Tibial artery (tissue), 4 donors: ENCODE results near the gene PPFIA3.
"Not testable (repeated sequence)": the region's sequence is repeated elsewhere in the genome, so short reads cannot be mapped to it uniquely, and the experiment has no call there.

ENCODE experiments used
- DNase-seq, 2 donors: peaks; one replicate each; pipeline ENCODE4 v3.0.0-alpha.2; 2019
- H3K27ac ChIP-seq, 2 donors: fragments of 200-600 bp; sonication (generic) in 1 of 2; 1 replicate in 1 of 2; 2 replicates in 1 of 2; pipeline ENCODE4 v1.5.1; 2018 to 2019; ENCODE audit warnings: mild to moderate bottlenecking in 1 of 2
- H3K27me3 ChIP-seq, 2 donors: fragments of 200-600 bp; sonication (generic) in 1 of 2; one replicate each; pipeline versions ENCODE4 v1.5.1 to v1.6.0; 2016 to 2019
- H3K36me3 ChIP-seq, 3 donors: fragments of 200-600 bp; sonication (generic) in 2 of 3; one replicate each; pipeline ENCODE4 v1.5.1; 2016 to 2019; ENCODE audit warnings: mild to moderate bottlenecking in 2 of 3
- H3K4me1 ChIP-seq, 4 donors: fragments of 200-600 bp; sonication (generic) in 2 of 4; 1 replicate in 3 of 4; 2 replicates in 1 of 4; pipeline ENCODE4 v1.5.1; 2016 to 2019
- H3K4me3 ChIP-seq, 2 donors: fragments of 200-600 bp; sonication (generic) in 1 of 2; 1 replicate in 1 of 2; 2 replicates in 1 of 2; pipeline ENCODE4 v1.5.1; 2018 to 2019; ENCODE audit warnings: mild to moderate bottlenecking in 2 of 2
- H3K9me3 ChIP-seq, 3 donors: fragments of 200-600 bp; sonication (generic) in 1 of 3; one replicate each; pipeline ENCODE4 v1.5.1; 2016 to 2019
- intact Hi-C: fragments of 100-400 bp; cut with DNase I; formaldehyde crosslinking; loops from one replicate; pipeline ENCODE4 v1.15.0; 2023; ENCODE audit warnings: low total_unique reads
- TF ChIP-seq, protein P1 (sequence below), 2 experiments: fragments of 200-600 bp in 1 of 2; fragments of 450-650 bp in 1 of 2; IDR thresholded peaks; one replicate each; pipeline ENCODE4 v1.5.1; 2017 to 2019; ENCODE audit warnings: antibody characterized with exemption in 2 of 2, mild to moderate bottlenecking in 1 of 2, moderate library complexity in 1 of 2

The PPFIA3 gene

DNA sequence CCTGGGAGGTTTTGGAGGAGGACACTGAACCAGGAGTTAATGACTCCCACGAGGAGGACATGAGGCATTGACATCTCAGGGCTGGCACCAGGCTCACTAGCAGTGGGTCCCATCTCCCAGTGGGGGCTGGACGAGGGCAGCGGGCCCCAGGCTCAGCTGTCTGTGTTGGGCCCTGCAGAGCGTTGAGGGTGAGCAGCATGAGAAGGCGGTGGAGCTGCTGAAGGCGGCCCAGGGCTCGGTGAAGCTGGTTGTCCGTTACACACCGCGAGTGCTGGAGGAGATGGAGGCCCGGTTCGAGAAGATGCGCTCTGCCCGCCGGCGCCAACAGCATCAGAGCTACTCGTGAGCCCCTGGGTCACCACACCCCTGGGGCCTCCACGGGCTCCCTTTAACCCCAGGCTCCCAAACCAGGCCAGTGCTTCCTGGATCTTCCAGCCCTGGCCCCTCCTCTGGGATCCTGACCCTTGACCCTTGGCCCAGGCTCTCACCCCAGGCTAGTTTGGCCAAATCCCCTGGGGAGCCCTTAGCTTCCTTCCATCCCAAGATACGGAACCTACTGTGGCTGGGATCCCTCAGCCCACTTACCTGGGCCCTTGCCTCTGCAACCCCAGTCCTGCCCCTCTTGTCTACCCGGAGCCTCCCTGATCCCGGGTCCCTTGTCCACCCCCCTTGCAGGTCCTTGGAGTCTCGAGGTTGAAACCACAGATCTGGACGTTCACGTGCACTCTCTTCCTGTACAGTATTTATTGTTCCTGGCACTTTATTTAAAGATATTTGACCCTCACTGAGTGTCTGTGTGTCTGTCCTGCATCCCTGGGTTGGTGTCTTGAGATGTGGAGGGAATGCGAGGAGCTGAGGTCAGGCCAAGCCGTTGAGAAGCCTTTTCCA, 1.4 kb upstream of the PPFIA3 start:
- no peaks in the 10 kb centered on the region for H3K36me3 ChIP-seq
- H3K9me3 ChIP-seq, result no peaks in the 10 kb centered on the region
- intact Hi-C loops, result loop anchor here (5.0 kb wide), 2 partner anchors 34 to 246 kb away; partner anchors contain the start of gene PPP1R15A
- peak overlapping the region; percentile 85 to 92 for H3K27ac ChIP-seq
- peaks cover 0 to 3% of the 10 kb centered on the region in 2 donors for H3K27me3 ChIP-seq
- no peak for DNase-seq
- TF ChIP-seq, protein P1, sequence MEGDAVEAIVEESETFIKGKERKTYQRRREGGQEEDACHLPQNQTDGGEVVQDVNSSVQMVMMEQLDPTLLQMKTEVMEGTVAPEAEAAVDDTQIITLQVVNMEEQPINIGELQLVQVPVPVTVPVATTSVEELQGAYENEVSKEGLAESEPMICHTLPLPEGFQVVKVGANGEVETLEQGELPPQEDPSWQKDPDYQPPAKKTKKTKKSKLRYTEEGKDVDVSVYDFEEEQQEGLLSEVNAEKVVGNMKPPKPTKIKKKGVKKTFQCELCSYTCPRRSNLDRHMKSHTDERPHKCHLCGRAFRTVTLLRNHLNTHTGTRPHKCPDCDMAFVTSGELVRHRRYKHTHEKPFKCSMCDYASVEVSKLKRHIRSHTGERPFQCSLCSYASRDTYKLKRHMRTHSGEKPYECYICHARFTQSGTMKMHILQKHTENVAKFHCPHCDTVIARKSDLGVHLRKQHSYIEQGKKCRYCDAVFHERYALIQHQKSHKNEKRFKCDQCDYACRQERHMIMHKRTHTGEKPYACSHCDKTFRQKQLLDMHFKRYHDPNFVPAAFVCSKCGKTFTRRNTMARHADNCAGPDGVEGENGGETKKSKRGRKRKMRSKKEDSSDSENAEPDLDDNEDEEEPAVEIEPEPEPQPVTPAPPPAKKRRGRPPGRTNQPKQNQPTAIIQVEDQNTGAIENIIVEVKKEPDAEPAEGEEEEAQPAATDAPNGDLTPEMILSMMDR (IDR thresholded peaks at IDR 0.05), result no peak
- peaks cover 7 to 46% (median 29%) of the 10 kb centered on the region in 4 donors for H3K4me1 ChIP-seq
- peak overlapping the region; percentile 57 to 85 for H3K4me3 ChIP-seq

DNA sequence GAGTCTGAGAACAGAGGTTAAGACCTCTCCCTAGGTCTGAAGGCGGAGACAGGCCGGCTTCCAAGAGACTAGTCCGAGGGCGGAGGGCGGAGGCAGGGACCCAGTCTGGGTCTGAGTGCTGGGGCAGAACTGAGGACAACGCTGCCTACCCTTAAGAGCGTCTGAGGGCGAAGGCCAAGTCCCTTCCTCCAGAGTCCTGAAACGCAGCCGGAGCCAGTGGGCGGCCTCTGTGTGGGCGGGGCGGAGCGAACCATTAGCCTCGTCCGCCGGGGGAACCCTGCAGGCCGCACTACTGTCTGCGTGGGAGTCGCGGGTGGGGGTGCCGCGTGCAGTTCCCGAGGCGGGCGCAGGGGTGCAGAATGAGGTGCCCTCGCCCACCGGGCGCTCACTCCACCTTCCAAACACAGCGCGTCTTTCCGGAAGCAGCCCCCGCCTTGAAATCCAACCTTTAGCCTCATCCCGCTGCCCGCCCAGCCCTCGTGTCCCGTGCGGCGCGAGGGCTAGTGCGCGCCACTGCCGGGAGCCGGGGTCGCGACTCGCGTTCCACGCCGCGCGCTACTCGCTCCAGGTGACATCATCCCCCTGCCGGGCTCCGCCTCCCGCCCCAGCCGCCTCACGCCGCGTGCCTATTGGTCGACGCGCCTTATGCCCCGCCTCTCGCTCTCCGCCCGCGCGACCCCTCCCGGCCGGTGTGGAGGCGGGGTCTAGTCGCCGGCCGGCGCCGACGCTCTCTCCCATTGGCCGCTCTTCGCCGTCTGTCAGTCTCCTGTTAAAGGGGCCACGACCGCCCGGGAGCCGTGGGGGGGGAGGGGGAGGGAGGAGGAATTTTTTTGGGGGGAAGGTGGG, 556 bp upstream of the PPFIA3 start, which contains the start of gene C19orf73:
Gene C19orf73 (minus strand): TSS at position 579 of the 846 bp plus-strand sequence. CDS start 121 bp downstream, at position 458.
- TF ChIP-seq, protein P1 (IDR thresholded peaks at IDR 0.05), result peak in 1 of 2 experiments; percentile 22
- Histone ChIP-seq H3K27ac (peak within 1 kb of the TSS; percentile 85 to 92), H3K27me3 (peaks cover 0 to 3% of the 10 kb centered on the region in 2 donors), H3K4me3 (peak within 1 kb of the TSS; percentile 57 to 85), H3K36me3 (no peaks in the 10 kb centered on the region), H3K4me1 (peaks cover 7 to 40% (median 28%) of the 10 kb centered on the region in 4 donors), H3K9me3 (no peaks in the 10 kb centered on the region)
- intact Hi-C loops, result loop anchor here (5.0 kb wide), 2 partner anchors 34 to 246 kb away; partner anchors contain the start of gene PPP1R15A
- peak; percentile 91 to 97 for DNase-seq

DNA sequence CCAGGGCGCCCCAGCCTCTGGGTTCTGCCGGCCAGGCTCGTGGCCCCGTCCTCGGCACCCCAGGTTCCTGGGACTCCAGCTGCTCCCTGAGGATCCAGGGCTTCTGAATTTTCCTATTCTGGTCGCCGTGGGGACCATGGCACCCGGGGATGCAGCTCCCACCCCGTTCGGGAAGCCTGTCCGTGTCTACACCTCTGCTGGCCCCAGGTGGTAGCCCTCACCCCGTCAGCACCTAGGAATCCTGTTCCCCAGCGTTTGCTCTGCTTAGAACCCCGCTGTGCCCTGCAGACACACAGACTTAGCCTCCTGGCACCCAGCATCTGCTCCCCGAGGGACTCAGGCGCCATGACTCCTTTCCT, 960 bp downstream of the PPFIA3 start:
- Histone ChIP-seq H3K4me3 (peak overlapping the region; percentile 57 to 85), H3K9me3 (no peaks in the 10 kb centered on the region), H3K4me1 (peaks cover 7 to 29% (median 24%) of the 10 kb centered on the region in 4 donors), H3K36me3 (no peaks in the 10 kb centered on the region), H3K27ac (no peak overlapping the region), H3K27me3 (peaks cover 0 to 3% of the 10 kb centered on the region in 2 donors)
- DNase-seq, result no peak
- intact Hi-C loops, result no loop called here
- TF ChIP-seq, protein P1 (IDR thresholded peaks at IDR 0.05), result no peak

DNA sequence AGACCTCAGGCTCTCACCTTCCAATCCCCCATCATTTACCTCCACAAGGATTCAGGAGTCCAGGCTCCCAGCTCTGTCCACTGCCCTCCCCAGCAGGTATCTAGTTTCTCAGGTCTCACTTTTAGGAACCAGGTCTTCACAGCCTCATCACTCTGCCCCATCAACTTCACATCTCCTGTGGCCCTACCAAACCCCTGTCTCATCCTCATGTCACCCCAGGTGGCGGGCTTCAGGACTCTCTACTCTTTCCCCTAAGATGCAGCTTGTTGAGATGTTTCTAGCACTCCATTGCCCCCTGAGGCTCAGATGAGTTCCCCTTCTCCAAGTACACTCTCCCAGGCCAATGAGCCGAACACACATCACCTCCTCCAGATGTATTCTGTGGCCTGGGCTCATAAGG, 1.5 kb downstream of the PPFIA3 start:
- no peak overlapping the region for H3K4me3 ChIP-seq
- H3K27ac ChIP-seq, result no peak overlapping the region
- no peaks in the 10 kb centered on the region for H3K9me3 ChIP-seq
- H3K27me3 ChIP-seq, result peaks cover 0 to 3% of the 10 kb centered on the region in 2 donors
- no peak for DNase-seq
- H3K4me1 ChIP-seq, result peaks cover 7 to 30% (median 24%) of the 10 kb centered on the region in 4 donors
- TF ChIP-seq, protein P1 (IDR thresholded peaks at IDR 0.05), result no peak
- H3K36me3 ChIP-seq, result no peaks in the 10 kb centered on the region
- intact Hi-C loops, result no loop called here

DNA sequence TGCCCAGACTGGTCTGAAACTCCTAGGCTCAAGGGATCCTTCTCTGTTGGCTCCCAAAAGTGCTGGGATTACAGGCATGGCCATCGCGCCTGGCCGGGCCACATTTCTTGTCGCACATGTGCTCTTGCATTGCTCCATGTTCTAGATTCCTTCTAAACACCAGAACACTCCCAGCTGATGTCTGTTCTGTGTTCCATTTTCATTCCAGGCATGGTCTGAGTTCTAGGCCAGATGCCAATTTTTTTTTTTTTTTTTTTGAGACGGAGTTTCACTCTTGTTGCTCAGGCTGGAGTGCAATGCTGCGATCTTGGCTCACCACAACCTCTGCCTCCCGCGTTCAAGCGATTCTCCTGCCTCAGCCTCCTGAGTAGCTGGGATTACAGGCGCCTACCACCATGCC, 2.5 kb downstream of the PPFIA3 start:
- H3K4me3 ChIP-seq, H3K27me3 ChIP-seq, H3K36me3 ChIP-seq, H3K27ac ChIP-seq, DNase-seq, H3K9me3 ChIP-seq, intact Hi-C loops: not testable (repeated sequence)
- H3K4me1 ChIP-seq, result peaks cover 7 to 30% (median 24%) of the 10 kb centered on the region in 4 donors

DNA sequence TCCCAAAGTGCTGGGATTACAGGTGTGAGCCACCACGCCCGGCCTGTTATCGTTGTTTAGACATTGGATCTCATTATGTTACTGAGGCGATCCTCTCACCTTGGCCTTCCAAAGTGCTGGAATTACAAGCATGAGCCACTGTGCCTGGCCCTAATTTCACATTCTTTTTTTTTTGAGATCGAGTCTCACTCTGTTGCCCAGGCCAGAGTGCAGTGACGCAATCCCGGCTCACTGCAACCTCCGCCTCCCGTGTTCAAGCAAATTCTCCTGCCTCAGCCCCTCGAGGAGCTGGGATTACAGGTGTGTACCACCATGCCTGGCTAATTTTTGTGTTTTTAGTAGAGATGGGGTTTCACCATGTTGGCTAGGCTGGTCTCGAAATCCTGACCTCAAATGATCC, 3.9 kb downstream of the PPFIA3 start:
- H3K4me1 ChIP-seq, result peaks cover 7 to 29% (median 21%) of the 10 kb centered on the region in 4 donors
- H3K4me3 ChIP-seq, intact Hi-C loops, H3K27me3 ChIP-seq, H3K27ac ChIP-seq, H3K9me3 ChIP-seq, DNase-seq, H3K36me3 ChIP-seq: not testable (repeated sequence)
